Calu3 (cell line): ENCODE data around the gene GNB1L. TPM values are rescaled to one million over a fixed set of nuclear protein-coding genes. Genes with fewer than 3 reads are reported as not detected.

Experiments
- BruUV-seq: library from RNA; stranded (reverse); fragments of 400-500 nt; replicated peaks from 2 replicates; lab custom pipeline; 2021; lab: Mats Ljungman, UMichigan
- CTCF ChIA-PET: fragments of 300-600 bp; sonication (Branson Sonifier 250); formaldehyde crosslinking; loops from one replicate; lab custom pipeline; 2022; ENCODE audit warnings: antibody characterized with exemption; lab: Charles Lee
- DNase-seq: peaks from one replicate; pipeline ENCODE4 v3.0.0; 2022
- H3K27ac Mint-ChIP-seq: one replicate; pipeline ENCODE4 v1.8.0; 2022; ENCODE audit warnings: mixed read lengths; ENCODE audit not compliant: unreplicated experiment
- H3K27me3 Mint-ChIP-seq: one replicate; pipeline ENCODE4 v1.8.0; 2022; ENCODE audit warnings: mixed read lengths; ENCODE audit not compliant: unreplicated experiment
- H3K36me3 Mint-ChIP-seq: one replicate; pipeline ENCODE4 v1.8.0; 2022; ENCODE audit warnings: mild to moderate bottlenecking, moderate library complexity, mixed read lengths; ENCODE audit not compliant: insufficient read depth, unreplicated experiment
- H3K4me1 Mint-ChIP-seq: one replicate; pipeline ENCODE4 v1.8.0; 2022; ENCODE audit warnings: mild to moderate bottlenecking, low read depth, mixed read lengths; ENCODE audit not compliant: unreplicated experiment
- H3K4me3 Mint-ChIP-seq: one replicate; pipeline ENCODE4 v1.8.0; 2022; ENCODE audit warnings: mild to moderate bottlenecking, low read depth, moderate library complexity, mixed read lengths; ENCODE audit not compliant: unreplicated experiment
- H3K9me3 Mint-ChIP-seq: one replicate; pipeline ENCODE4 v1.8.0; 2022; ENCODE audit warnings: low read depth, mixed read lengths; ENCODE audit not compliant: unreplicated experiment
- CTCF ChIP-seq: fragments of 200-600 bp; IDR thresholded peaks from one replicate; pipeline ENCODE4 v1.8.0; 2022; ENCODE audit warnings: antibody characterized with exemption; ENCODE audit not compliant: unreplicated experiment
- intact Hi-C: fragments of 100-400 bp; cut with micrococcal nuclease; formaldehyde crosslinking; loops from one replicate; pipeline ENCODE4 v1.10.0; 2022; ENCODE audit not compliant: unreplicated experiment
- total RNA-seq: library from RNA; stranded (reverse); gene quantifications from 2 replicates; pipeline ENCODE4 v1.2.3, GENCODE V29; 2022

GNB1L gene
- total RNA-seq, 1 experiment from 2014 or later = 13.0 TPM

GRCh38 chr22:19766511-19767426, 87.9 kb downstream of the GNB1L start:
- Mint-ChIP-seq H3K4me3 (peak overlapping the region; percentile 70), H3K27me3 (peaks cover 81% of the 10 kb centered on the region), H3K4me1 (no peaks in the 10 kb centered on the region), H3K9me3 (no peaks in the 10 kb centered on the region), H3K27ac (no peak overlapping the region), H3K36me3 (no peaks in the 10 kb centered on the region)
- TF ChIP-seq CTCF = peak; percentile 50
- intact Hi-C loops = no loop called here
- CTCF ChIA-PET = interaction anchor here (1.0 kb wide), 1 partner anchor 36 kb away, joined by 3 read pairs; no protein-coding TSS in a partner anchor
- BruUV-seq = no TSS peak
- DNase-seq = peak; percentile 75

- BruUV-seq = no TSS peak
- intact Hi-C loops = no loop called here
- no peak overlapping the region for H3K27ac Mint-ChIP-seq
- H3K4me1 Mint-ChIP-seq = no peaks in the 10 kb centered on the region
- CTCF ChIA-PET = interaction anchor here (0.6 to 0.7 kb wide), 2 partner anchors 9 to 751 kb away, joined by 3 read pairs; no protein-coding TSS in a partner anchor
- peak overlapping the region; percentile 70 for H3K4me3 Mint-ChIP-seq
- no peak for DNase-seq
- H3K9me3 Mint-ChIP-seq = no peaks in the 10 kb centered on the region
- no peaks in the 10 kb centered on the region for H3K36me3 Mint-ChIP-seq
- no peak for TF ChIP-seq CTCF
- peaks cover 81% of the 10 kb centered on the region for H3K27me3 Mint-ChIP-seq
These were observed 88.5 kb downstream of the GNB1L start for GRCh38 chr22:19766240-19766510.

GRCh38 chr22:19765477-19766239, 89.0 kb downstream of the GNB1L start:
- no TSS peak for BruUV-seq
- TF ChIP-seq CTCF = no peak
- CTCF ChIA-PET = interaction anchor here (0.6 to 0.7 kb wide), 2 partner anchors 10 to 751 kb away, joined by 3 read pairs; no protein-coding TSS in a partner anchor
- Mint-ChIP-seq H3K27me3 (peaks cover 78% of the 10 kb centered on the region), H3K4me3 (no peak overlapping the region), H3K4me1 (no peaks in the 10 kb centered on the region), H3K27ac (no peak overlapping the region), H3K36me3 (no peaks in the 10 kb centered on the region), H3K9me3 (no peaks in the 10 kb centered on the region)
- intact Hi-C loops = no loop called here
- DNase-seq = no peak

- Mint-ChIP-seq H3K4me3 (no peak overlapping the region), H3K27me3 (peaks cover 78% of the 10 kb centered on the region), H3K9me3 (no peaks in the 10 kb centered on the region), H3K4me1 (peaks cover 7% of the 10 kb centered on the region), H3K36me3 (peaks cover 4% of the 10 kb centered on the region), H3K27ac (no peak overlapping the region)
- BruUV-seq = no TSS peak
- CTCF ChIA-PET = interaction anchor here (0.6 to 1.1 kb wide), 2 partner anchors 8 to 39 kb away, joined by 3 to 6 read pairs; no protein-coding TSS in a partner anchor
- DNase-seq = no peak
- intact Hi-C loops = no loop called here
- TF ChIP-seq CTCF = no peak
These were observed 89.8 kb downstream of the GNB1L start for GRCh38 chr22:19764636-19765476.
